Renal pelvis (tissue), 4 donors: ENCODE measurements around the gene TPM1. TPM values are rescaled to one million over a fixed set of nuclear protein-coding genes. Genes with fewer than 3 reads are reported as not detected.
A peak's percentile ranks its signal among the peaks of the same experiment; 100 is the strongest.

Source experiments
- DNase-seq: peaks from one replicate; pipeline ENCODE4 v3.0.0-alpha.2; 2013
- polyA plus RNA-seq, 3 donors: library from polyadenylated mRNA; unstranded; fragments of 120-200 nt; gene quantifications; one replicate each; pipeline ENCODE4 v1.2.1, GENCODE V29; 2013; ENCODE audit not compliant: insufficient read length in 3 of 3

TPM1 gene
- polyA plus RNA-seq, 3 donors: 455 to 624 (median 559) TPM

DNA sequence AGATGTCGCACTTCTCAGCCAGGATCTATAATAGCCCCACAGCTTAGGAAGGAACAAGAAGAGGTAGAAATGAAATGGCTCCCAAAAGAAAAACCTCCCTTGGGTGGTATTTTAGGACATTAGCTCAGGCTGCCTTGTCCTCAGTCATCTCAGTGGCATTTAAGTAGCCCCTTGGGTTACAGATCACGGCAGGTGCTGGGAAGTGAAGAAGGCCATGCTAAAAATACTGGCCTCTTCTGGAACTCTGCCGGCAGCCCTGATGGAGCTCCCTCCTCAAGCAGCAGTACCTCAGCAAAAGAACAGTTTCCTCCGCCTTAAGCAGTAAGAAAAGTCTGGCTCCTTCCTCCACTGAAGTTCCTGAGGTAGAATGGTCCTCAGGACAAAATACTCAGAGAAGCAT is 7.3 kb upstream of the TPM1 start:
- DNase-seq: no peak

DNA sequence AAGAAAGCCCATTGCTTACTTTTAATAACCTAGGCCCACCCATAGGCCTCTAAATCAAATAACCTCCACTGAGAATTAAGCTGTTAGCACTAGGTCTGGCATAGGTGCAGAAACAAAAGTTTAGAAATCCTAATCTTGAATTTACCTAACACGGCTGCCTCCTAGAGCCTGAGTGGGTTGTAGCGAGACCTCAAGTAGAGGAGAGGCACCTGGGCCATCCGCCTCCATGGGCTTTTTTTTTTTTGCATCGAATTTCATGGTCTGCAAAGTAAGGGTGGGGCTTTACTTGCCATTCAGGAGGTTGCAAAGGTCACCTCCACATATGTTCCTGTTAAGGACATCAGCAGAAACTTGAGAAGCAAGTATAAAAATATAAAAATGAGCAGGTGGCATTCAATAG is 6.6 kb upstream of the TPM1 start:
- DNase-seq: no peak

DNA sequence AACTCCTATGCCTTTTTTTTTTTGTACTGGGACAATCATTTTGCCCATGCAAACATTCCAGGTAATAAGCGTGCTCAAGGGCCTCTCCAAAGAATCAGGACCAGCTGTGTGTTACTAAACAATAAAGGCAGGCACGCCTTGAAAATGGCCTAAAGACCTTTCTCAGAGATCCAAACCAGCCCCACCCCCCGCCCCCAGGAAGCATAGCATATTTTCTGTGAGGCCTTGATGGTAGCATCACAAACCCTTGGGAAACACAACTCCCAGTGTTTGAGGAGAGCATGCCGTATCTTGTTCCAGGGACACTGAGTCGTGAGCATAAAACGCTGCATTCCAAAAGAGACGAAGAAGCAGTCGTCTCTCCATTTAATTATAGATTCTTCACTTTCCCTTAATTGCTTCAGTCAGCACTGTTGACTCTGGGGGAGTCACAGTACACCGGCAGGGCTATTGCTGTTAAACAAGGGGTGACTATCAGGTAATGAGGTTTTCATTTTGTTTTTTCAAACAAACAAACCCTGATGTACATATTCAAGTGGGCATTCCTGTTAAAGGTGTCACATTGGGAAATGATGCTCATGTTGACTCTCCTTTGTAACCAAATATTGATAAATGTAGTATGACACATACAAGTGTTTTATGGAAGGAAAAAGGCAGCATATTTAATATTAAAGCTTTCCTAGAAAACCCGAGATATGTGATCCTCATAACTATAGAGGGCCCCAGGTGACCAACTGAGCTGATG is 4.4 kb upstream of the TPM1 start:
- DNase-seq: no peak

DNA sequence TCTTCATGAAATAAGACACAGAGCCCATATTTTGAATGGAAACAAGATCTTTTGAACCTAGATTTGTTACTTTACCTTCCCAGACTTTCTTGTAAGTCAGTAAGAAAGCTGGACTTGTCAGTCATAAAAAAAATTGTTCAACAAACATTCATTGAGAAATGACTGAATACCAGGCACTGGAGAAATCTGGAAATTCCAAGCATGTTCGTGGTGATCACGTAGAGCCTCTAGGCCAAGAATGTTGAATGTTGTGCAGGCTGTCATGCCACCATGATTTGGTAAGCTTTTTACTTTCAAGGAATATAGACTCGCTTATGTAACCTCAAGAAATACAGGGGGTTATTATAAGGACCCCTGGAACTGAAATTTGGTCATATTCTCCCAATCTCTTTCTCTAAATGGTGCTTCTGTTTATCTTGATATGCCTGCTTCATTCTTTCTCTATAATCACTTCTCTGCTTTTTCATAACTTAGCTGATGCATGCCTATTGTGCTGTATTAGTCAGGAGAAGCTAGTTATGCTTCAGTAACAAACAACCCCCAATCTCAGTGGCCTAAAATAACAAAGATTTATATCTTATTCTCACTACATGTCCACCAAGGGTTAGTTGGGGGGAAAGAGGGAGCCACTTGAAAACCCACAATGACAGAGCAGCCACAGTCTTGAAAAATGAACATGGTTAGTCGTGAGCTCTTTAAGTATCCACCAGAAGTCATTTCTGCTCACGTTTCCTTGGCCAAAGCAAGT is 3.4 kb upstream of the TPM1 start:
- no peak for DNase-seq

DNA sequence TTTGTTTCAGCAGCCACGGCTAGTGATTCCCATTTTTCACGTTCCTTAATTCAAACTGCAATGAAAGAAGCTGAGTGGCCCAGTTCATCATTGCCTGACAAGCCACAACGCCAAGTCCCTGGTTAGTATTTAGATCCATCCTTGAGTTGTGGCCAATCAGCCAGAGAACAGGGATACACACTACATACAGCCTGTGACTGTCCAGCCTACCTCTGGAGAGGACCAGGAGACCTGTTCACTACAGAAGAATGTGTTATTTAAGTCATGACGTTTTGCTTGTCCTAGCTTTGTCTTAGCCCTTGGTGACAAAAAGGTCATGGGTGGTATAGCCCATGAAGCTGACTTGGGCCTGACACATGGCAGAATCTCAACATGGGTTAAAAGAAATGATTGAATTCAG is 2.7 kb upstream of the TPM1 start:
- no peak for DNase-seq

DNA sequence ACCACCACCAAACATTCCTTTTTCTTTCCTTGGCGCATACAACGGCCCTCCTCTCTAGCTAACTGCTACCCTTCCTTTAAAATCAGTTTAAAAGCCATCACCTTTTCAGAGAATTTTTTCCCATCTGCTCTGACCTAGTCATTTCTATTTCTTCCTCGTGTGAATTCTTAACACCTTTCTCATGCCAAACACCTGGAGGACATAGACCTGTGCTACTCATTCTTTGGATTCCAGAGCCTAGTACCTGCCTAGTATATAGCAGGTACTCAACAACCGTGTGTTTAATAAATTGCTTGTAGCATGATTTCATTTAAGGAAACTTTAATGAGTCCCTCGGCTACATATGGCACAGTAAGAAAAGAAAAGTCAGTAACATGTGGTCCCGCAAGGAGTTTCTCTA is 2.0 kb upstream of the TPM1 start:
- DNase-seq: no peak

DNA sequence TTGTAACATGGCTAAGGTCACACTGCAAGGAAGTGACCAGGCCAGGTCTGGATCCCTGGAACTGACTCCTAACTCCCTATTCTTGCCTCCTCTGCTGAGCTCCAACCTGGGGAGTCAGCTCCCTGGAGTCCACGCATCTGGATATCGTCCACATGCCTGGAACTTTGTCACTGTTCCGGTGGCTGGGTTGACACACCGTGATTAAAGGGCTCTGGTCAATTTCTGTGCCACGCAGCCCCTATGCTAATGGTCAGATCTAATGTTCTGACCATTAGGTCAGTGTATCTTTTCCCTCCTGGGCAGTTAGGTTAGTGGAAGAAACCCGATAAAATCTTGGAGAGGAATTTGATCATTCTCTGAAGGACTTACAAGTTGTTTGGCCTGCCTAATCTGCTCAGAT is 1.6 kb upstream of the TPM1 start:
- DNase-seq: no peak

DNA sequence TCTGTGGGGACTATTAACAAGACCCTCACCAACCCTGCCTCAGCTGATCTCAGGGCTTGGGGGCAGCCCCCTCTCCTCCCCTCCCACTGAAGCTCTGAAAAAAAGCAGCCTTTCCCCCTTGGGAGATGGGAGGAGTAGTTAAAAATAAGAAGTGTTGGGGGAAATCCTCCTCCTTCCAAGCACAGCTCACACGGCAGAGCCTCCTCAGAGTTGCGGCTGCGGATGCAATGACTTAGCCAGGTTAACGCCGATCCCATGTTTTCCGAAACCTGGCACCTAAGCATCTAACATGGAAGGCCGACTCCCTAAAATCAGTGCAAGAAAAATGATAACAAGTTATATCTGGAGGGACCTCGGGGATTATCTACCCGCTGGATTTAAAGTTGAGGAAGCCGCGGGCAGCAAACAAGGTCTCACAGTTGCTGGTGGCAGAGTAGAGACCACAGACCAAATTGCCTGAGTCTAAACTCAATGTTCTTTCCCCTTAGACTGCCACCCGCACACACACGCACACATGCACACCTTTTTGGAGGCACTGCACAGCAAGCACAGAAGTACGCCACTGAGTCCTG is 1.1 kb upstream of the TPM1 start:
- no peak for DNase-seq

DNA sequence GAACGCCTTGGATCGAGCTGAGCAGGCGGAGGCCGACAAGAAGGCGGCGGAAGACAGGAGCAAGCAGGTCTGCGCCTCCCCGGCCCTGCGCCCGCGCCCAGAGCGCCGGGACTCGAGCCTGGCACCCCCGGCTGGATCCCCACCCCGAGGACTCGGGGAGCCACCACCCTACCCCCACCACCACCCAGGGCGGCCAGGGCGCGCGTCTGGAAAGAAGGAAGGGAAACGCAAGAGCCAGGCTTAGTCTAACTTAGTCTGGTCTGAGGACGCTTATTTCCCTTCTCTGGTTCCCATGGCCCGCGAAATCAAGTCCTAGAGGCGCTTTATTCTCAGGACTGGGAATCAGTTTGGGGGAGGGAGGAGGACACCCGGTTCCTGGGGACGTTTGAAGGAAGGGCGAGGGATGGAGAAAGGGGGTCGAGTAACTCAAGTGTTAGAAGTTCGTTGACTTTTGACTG is 359 bp downstream of the TPM1 start:
- no peak for DNase-seq

DNA sequence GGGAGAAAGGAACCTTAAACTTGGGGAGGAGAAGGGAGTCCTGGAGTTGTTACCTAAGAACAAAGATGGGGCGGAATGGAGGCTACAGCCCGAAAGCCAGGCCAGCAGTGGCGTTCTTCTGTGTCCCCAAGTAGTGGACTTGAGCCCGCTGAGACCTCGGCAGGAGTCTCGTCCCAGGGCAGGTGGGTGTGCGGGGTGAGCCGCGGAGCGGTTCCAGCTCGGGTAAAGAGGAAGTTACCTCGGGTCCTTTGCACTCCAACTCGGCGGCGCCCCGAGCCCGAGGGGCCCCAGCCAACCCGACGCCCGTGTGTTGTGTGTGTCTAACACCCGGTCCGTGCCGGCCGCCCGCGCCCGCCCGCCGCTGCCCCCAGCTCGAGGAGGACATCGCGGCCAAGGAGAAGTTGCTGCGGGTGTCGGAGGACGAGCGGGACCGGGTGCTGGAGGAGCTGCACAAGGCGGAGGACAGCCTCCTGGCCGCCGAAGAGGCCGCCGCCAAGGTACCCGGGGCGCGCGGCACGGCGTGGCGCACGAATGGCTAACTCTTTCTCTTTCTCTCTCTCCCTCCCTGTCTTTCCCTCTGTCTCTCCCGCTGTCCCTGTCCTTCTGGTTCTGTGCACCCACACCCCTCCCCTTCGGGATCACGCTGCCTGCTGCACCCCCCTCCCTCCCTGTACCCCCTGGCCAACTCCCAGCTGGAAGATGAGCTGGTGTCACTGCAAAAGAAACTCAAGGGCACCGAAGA is 959 bp downstream of the TPM1 start:
- DNase-seq: no peak

DNA sequence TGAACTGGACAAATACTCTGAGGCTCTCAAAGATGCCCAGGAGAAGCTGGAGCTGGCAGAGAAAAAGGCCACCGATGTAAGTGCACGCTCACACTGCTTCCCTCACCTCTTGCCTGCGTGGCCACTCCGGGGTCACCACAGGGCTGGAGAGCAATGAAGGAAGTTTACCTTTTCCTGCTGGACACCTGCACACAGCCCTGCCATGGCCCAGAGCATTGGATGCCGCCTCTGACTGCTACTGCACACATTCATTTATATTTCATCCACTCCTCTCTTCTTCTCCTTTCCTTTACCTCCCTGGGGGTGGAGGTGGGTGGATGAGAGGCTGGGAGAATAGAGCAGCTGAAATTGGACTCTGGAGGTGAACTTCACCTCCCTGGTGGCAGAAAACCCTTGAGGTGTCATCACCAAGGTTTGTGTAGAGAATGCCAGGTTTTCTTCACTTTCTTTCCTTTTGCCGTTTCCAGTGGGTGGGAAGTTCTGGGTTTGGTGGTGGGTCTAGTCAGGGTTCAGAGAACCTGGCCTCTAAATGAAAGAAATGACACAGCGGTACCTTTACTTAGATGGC is 1.6 kb downstream of the TPM1 start:
- no peak for DNase-seq

DNA sequence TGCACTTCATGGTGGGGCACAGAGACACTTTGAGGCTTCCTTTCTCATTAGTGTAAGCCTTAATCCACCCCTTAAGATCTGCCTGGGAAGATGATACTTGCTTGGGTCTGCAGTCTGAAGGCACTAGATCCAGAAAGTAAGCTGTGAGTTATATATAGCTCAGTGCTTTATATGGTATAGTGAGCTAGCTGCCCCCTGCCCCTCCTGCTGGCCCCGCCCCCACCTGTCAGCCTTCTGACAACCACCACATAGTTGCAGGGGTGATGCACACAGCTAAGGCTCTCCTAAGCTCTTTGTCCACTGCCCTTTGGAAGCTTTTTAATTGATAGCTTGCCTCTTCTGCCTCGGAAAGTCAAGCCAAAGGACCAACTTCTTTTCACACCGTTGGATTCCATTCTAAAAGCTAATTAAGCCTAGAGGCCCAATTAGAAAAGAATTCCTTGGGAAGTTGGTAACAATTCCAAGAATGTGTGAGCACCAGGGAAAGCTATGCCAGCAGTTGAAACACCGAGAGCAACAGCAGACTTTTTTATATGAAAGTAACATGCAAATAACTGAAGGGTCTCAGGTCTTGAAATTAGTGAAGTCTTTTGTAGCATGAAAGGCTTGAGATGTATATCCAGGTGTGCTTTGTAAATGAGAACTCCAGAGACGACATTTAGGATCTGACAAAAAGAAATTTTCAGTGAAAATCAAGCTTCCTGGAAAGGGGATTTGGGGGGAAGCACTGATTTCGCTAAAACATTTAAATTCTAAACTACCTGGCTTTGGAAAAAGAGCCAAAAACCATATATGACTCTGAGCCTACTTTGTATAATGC is 2.3 kb downstream of the TPM1 start:
- no peak for DNase-seq

DNA sequence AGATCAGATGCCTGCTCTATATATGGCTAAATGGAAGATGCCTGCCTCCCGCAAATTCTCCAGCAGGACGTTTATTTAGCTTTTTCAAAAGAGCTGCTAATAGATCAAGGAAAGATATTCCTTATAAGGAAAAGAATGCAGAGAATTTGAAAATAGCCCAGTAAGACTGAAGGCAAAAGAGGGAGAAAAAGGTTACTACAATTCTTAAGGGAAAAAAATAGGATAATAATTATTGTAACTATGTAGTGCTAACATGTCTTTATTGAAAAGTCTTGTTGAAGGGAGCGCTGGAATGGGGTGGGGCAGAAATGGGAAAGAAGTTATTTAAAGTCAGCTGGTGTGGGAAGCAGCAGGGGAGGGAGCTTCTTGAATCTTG is 2.9 kb downstream of the TPM1 start:
- DNase-seq: no peak

DNA sequence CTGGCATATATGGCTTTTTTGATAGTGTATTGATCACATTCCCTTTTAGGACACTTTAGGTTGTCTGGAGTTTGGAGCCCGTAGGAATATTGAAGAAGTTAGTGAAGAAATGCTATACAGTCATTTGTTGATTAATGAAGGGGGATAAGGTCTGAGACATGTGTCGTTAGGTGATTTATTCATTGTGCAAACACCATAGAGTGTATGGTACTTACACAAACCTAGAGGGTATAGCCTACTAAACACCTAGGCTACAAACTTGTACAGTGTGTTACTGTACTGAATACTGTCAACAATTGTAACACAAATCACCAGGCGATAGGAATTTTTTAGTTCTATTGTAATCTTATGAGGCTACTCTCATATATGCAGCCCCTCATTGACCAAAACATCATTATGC is 3.3 kb downstream of the TPM1 start:
- DNase-seq: no peak

DNA sequence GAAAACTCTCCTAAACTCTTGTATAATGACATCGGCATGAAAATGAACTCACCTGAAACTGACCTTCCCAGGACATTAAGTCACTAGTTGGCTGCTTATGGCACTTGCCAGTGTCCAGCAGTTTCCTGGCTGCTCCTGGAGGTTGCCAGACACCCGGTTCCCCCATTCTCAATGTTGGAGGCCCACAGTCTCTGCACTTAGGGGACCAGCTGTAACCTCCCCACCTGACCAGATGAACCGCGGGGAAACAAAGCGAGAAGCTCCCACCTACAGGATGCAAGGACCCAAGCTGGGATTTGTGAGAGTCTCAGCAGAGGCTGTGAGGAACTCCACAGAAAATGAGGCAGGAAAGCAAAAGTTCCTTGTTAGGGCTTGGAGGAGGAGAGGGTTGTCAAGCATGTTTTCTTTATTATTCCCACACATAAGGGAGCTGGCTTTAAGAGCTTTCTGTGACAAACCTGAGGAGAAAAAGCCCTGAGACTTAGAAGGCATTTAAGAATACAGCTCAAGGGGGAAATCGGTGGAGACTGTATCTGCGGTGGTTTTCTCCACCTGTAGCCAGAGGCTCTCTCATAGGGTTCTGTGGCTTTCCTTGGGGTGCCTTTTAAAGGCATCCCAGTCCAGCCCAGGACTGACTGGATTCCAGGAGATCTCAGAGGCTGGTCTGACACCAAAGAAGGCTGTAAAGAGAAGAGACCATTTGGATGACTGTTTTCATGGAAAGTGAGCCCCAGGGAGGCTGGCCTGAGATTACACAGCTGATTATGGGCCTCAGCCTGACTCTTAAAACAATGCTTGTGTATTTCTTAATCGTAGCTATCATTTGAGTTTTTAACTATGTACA is 4.6 kb downstream of the TPM1 start:
- DNase-seq: no peak

DNA sequence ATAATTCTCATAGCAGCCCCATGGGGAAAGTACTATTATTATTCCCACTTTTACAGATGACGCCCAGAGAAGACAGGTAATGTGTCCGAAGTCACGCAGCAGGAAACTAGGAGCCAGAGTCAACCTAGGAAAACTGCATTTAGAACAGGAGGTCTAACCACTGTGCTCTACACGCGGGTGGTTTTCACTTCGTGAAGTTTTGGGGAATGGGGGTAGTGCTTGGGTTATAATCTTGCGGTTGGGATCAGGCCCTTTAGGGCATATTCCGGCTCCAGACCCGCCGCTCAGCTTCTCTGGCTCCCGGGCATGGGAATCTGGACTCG is 5.2 kb downstream of the TPM1 start:
- no peak for DNase-seq

DNA sequence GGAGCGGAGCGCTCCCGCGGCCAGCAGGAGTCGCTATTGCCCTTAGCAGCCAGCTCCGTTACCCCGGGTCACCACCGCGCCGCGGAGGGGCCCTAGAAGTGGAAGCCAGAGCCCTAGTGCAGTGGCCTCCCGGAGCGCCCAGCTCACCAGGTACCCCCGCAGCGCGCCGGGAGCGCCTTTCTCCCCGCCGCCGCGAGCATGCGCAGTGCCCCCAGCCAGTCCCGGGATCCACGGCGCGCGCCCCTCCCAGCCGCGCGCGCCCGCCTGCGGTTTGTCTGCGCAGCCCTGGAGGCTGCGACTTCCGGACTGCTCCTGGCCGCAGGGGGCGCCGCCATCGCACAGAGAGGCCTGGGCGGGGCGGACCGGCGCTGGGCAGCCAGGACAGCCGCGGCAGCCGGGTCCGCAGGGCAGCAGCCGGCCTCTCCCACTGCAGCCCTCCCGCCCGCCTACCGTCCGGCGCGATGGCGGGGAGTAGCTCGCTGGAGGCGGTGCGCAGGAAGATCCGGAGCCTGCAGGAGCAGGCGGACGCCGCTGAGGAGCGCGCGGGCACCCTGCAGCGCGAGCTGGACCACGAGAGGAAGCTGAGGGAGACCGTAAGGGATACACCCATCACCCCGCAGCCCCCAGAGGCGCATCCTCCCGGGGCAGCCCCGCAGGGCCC is 5.7 kb downstream of the TPM1 start:
- peak; percentile 95 for DNase-seq

DNA sequence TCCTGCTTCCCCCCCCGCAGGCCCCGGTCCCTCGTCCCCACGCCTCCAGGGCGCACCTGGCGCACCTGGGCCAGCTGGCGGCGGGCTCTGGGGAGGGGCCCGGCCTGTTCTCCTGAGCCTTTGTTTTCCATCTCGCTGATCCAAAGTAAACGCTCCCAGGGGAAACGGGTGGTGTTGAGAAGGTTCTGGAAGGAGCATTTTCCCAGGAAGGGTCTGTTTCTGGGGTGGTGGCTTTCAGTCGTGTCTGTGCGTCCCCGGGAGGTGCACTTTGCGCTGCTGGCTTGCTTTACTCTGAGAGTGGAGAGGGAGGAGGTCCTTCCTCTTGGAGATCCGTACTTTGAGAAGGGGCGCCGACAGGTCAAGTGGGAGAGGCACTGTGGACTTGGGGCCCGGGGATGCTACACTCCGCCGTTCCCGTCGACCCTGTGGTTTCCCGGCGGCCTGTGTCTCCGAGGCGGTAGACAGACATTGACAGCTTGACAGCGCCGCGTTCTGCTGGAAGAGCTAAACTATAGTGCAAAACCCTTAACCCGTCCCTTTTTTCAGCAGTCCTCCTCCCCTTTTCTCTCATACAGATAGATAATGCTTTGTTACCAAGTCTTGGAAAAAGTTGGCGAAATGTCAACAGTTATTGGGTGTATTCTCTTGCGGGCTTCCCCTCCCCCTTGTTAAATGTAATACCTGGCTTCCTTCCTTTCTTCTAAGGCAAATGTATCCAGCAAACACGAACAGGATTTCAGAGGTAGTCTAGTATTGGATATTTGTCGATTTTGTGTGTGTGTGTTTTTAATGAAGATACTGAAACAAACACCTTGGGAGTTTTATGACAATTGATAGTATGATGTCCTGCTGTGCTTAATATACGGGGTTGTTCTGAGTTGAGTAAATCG is 6.5 kb downstream of the TPM1 start:
- DNase-seq: no peak
